SW480 (cell line): ENCODE measurements around the gene UCP2.

Experiments
- DNase-seq: peaks from one replicate; pipeline ENCODE4 v3.0.0-alpha.2; 2016; ENCODE audit warnings: low spot score

UCP2 gene

GRCh38 chr11:74009675-74010305 lies 27.1 kb upstream of the UCP2 start:
- no peak for DNase-seq

GRCh38 chr11:74009230-74009547 lies 26.5 kb upstream of the UCP2 start:
- DNase-seq = no peak

DNA sequence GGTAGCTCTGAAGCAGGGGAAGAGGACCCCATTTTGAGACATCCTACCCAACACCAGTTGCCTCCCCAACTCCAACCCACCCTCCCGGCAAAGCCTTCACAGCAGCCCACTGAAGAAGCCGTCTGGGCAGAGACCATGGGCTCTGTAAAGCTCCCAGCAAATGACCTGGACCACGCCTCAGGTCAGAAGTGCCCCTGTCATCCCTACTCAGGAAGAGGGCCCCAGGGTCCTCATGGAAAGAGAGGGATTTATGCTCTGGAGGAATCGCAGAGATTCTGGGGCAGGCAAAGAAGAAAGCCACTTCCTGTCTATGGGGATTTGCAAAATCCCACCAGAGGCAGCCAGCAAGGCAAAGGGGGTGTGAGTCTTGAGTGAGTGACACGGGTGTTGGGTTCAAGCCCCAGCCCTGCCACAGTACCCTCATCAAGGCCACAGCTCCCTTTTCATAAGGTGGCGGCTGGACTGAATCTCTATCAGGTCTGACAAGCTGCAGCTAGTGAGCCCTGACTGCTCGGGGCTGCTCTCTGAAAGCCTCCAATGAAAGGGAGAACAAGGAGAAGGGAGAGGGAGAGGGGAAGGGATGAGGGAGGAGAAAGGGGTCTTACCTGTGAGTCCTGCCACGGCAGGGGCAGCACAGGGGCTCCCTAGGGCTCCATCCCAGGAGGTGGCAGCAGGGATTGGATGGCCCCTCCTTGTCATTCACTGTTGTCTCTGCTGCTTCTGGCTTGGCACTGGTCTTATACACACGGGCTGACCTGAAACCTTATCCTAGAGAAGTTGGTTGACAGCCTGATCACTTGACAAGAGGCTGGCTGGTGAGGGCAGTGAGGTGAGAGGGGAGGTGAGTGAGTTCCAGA lies 26.0 kb upstream of the UCP2 start, which contains the start of gene UCP3:
UCP3 (minus strand) TSS at position 713 of the 857 bp plus-strand sequence. CDS start 2,043 bp downstream, outside the sequence.
- DNase-seq = no peak

DNA sequence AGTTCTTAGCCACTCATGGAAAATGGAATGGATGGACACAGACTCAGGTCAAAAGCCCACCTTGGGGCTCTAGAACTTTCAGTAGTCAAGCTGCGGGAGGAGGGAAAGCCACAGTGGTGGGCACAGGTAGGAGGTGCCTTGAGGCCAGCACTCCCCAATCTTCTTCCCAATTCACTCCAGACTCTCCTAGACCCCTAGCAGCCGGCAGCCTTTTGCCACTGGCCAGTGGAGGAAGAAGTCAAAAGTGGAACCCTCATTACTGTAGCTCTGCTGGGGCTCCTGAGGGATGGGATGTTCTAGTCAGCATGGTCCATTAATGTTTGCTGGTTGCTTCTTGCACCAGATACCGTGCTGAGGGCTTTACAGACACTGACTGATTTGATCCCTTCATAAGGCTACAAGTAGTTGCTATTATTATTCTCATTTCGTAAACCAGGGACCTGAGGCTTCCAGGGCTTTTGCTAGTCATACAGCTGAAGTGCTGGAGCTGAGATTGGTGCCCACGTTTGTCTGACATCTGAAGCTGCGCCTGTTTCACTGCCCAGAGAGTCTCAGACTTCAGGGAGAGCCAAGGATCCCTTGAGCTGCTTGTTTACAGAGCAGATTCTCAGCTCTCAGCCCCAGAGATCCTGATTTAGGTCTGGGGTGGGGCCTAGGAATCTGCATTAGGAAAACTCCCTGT lies 25.2 kb upstream of the UCP2 start:
- DNase-seq = no peak

GRCh38 chr11:74006743-74007304 lies 24.2 kb upstream of the UCP2 start:
- DNase-seq = no peak

DNA sequence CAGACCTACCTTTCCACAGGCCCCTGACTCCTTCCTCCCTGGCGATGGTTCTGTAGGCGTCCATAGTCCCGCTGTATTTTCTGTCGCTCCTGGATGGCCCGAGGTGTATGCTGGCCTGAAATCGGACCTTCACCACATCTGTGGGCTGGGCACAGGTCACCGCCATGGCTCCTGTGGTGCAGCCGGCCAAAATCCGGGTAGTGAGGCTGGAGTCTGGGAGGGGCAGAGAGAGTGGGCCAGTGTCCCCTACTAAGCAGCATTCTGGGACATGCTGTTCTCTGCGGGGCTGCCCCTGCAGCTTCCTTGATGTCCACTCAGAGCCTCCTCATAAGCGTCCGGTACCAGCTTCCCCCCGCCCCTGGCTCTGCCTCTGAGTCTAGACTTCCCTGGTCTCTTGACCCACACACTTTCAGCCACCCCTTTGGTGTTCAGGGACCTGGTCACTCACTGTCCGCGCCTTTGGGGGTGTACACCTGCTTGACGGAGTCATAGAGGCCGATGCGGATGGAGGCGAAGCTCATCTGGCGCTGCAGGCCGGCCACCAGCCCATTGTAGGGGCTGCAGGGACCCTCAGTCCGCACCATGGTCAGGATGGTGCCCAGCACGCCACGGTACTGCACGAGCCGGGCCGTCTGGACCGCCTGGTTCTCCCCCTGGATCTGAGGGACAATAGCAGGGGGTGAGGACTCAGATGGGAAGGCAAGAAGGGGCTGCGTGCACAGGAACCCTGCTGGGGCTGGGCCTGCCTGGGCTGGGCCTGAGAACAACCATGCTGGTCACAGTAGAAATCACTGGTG lies 23.3 kb upstream of the UCP2 start:
- no peak for DNase-seq

- DNase-seq = no peak
Measured at GRCh38 chr11:74004759-74005615, 22.3 kb upstream of the UCP2 start.

GRCh38 chr11:74004046-74004695 lies 21.5 kb upstream of the UCP2 start:
- no peak for DNase-seq

GRCh38 chr11:74002832-74003231 lies 20.2 kb upstream of the UCP2 start:
- no peak for DNase-seq

GRCh38 chr11:74001822-74002286 lies 19.2 kb upstream of the UCP2 start:
- DNase-seq = no peak

DNA sequence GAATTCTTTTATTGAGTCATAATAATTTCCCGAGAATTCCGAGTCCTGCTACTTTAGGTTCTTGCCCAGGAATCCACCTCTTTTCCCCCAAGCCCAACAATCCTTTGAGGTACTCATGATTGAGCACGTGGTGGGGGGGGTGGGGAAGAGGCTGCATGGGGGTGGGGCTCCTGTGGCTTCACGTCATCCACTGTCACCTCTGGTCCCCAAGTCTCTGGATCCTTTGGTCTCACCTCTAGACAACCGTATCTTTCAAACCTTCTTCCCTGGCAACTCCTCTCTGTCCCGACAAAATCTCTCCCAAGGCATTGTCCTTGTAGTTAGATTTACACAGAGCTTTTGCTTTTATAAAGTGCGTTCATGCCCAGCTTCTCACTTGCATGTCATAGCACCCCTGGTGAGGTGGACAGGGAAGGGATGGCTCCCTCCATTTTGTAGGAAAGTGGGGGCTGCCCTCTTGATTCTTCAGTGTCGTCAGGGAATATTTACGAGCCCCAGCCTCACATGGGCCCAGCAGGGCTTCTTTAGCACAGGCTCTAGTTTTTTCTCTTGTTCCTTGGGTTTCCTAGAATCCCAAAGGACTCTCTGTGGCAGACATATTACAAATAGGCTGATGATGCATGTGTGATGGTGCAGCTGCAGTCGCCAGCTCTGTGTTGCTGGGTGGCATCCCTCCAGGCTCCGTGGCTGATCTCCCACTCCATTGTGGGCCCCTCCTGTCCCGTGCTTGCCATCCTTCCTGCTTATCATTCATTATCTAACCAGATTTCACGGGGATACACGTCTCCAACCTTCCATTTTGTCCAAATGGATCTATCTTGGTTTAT lies 17.9 kb upstream of the UCP2 start:
- no peak for DNase-seq

- no peak for DNase-seq
Measured at GRCh38 chr11:73999581-74000306, 17.1 kb upstream of the UCP2 start.

- no peak for DNase-seq
Measured at GRCh38 chr11:73998846-73999575, 16.4 kb upstream of the UCP2 start.

DNA sequence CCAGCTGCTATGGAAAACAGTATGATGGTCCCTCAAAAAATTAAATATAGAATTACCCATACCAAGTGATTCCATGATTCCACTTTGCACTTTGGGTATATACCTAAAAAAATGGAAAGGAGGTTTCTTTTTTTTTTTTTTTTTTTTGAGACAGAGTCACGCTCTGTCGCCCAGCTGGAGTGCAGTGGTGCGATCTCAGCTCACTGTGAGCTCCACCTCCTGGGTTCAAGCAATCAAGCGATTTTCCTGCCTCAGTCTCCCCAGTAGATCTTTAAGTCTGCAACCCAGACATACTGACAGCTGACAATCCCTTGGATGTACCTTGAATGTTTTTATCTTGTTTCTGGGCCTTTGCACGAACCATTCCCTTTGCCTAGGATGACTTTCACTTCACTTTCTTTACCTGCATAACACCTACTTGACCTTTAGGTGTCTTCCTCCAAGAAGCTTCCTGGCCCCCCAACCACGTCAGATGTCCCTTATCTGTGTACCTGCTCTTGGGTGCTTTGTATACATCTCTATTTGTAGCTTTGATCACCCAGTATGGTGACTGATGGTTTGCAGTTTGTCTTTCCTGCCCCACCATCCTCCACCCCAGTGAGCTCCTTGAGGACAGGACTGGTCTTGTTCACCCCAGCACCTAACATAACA lies 14.6 kb upstream of the UCP2 start:
- no peak for DNase-seq

DNA sequence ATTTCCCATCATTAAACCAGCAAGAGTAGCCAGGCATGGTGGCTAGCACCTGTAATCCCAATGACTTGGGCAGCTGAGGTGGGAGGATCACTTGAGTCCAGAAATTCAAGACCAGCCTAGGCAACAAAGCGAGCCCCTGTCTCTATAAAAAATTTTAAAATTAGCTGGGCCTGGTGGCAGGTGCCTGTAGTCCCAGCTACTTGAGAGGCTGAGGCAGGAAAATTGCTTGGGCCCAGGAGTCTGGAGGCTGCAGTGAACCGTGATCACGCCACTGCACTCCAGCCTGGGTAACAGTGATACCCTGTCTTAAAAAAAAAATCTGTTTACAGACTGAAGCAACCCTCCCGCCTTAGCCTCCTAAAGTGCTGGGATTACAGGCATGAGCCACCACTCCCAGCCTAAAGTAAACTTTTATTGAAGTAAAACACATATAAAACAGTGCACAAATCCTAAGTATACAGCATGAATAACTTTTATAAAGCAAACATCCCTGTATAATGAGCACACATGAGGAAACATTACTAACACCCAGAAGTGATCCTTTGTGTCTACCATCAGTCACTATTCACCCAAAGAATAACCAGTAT lies 13.6 kb upstream of the UCP2 start:
- no peak for DNase-seq

DNA sequence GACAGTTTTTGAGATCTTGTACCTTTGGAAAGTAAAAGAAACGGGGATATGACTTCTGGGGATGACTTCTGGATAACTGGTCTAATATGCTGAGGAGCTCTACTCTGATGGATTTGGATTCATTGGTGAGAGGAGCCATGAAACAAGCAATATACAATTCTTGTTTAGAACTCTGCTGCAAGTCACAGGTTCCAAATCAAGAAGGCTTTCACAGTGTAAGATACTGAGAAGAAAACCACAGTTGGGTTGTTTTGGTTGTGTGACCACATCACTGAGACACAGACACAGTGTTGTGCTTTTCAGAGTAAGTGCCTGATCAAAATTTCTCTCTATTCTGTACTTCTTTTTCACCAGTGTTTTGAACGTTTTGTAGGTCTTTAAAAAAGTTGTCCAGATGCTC lies 13.1 kb upstream of the UCP2 start:
- DNase-seq = no peak

- no peak for DNase-seq
Measured at GRCh38 chr11:73995247-73995646, 12.6 kb upstream of the UCP2 start.
